HK-2 (cell line): Measurements from ENCODE around the gene POLA2.

ENCODE experiments used
- DNase-seq: peaks from one replicate; pipeline ENCODE4 v3.0.0-alpha.2; 2018; ENCODE audit not compliant: unreplicated experiment

The POLA2 gene

DNA sequence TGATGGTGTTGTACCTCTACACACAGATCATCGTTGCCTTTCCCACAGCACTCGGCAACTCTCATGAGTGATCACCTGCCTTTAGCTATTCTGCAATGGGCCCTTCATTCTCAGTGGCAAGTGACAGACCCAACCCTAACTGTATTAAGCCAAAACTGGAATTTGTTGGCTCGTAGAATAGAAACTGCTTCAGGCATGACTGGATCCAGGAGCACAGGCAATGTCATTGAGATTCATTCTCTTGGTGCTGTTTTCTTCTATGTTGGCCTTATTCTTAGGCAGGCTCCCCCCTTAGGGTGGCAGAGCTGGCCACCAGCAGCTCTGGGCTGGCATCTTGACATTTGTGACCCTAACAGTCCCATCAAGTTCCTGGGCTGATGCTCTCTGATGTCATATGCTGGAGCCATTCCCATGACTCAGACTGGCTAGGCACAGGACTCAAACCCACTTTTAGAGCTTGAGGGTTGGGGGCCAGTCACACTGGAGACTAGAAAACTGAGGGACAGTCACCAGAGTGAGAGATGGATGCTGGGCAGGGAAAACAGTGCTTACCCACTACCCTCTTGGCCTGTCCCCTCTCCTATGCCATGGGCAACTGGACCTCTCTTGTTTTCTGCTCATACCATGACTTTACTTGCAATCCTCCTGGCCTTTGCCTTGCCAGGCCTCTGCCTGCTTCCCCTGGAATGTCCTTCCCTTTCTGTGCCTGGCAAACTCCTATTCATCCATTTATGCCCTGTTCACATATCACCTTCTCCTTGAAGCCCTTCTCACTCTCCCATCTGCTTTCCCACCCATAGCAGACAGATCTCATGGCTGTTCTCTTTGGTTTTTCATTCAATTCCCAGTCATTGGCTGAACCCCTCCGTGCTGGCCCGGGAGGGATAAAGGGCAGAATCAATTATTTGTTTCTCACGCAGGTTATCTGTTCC lies 45.8 kb downstream of the POLA2 start:
- DNase-seq: no peak

DNA sequence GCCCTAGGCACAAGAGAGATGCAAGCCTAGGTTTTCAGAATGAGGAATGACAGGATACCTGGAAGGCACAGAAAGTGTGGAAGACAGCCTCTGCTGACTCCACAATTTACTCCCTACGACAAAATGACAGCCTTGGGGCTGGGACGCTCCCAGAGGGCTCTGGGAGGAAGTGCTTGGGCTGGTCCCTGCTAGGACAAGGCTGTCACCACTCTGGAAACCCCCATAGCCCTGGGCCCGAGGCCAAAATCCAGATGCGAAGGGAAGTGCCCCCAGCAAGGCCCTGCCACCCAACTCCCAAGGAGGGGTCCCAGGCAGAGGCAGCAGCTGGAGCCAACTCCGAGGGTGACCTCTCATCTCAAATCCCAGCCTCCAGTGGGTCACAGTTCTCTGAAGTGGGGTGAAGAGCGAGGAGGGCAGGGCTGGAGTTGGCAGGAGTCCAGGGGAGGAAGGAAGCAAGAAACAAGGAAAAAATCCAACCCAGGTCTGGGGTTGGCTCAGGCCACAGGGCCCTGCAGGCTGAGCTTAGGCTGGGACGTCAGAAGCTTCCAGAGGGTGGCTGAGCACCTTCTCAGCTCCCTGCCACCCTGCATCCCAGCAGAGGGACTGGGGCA lies 46.6 kb downstream of the POLA2 start:
- no peak for DNase-seq

DNA sequence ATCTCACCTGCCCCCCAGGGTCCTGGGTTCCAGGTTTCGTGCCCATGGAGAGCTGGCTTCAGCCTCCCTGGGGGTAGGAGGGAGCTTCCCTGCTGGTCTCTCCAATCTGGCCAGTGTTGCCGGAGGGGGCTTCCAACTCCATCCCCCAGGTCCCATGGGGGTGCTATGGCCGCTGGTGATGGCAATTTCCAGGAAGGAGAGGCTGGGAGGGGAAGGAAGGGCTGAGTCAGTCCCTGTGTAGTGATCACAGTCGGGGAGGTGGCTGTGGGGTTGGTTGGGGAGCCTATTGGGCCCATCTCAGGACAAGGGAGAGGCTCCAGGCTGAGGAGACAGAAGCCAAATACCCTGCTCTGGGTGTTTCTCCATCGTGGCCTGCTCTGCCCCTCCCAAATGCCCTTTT lies 47.2 kb downstream of the POLA2 start:
- no peak for DNase-seq

DNA sequence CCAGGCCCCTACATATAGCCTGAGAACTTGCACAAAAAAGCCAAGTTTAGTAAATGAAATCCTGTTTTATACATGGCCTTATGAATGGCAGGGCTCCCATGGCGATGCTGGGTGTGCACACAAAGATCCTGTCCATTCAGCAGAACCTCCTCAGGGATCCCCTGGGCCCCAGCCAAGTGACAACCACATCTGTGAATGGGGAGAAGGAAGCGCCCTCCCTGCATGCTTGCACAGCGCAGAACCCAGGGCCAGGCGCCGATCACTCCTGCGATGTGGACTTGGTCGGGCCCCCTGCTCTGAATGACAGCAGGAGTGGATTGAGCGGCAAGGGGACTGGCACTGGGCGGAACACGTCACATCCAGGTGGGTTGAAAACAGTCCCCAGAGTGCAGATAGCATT lies 48.5 kb downstream of the POLA2 start:
- no peak for DNase-seq

DNA sequence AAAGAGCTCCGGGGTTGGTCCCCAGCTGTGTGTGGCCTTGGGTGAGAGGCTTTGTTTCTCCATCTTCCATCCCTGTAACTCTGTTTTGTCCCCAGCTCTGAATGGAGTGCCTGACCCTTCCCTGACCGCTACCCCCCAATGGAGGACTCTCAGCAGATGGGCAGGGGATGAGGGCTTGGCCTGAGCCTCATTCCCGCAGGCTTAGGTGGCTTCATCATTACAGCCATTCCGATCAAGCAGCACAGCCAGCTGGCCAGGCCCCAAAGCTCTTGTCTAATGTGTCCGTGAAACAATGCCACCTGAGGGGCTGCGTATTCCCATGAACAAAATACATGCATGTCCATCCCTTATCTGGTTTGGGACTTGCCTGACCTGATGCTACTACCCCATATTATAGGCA lies 49.0 kb downstream of the POLA2 start:
- DNase-seq: no peak

DNA sequence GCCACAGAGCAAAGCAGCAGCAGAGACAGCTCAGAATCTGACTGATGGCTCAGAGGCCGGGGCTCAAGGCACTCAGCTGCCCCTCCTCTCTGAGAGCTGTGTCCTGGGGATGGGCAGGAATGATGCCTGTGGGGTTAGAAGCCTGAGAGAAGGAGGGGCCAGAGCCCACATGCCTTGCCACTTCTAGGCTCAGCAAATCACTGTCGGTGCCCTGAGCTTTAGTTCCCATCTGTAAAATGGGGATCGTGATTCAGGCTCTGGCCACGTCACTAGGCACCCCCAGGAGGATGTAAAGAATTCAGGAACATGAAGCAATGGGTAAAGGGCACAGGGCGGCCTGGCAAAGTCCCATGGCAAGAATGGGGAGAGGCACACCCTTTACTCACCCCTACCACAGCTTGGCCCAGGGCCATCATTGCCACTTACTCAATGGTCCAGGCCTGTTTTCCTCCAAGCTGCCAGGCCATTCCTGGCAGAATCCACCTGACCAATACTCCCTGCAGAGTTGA lies 49.5 kb downstream of the POLA2 start:
- no peak for DNase-seq

DNA sequence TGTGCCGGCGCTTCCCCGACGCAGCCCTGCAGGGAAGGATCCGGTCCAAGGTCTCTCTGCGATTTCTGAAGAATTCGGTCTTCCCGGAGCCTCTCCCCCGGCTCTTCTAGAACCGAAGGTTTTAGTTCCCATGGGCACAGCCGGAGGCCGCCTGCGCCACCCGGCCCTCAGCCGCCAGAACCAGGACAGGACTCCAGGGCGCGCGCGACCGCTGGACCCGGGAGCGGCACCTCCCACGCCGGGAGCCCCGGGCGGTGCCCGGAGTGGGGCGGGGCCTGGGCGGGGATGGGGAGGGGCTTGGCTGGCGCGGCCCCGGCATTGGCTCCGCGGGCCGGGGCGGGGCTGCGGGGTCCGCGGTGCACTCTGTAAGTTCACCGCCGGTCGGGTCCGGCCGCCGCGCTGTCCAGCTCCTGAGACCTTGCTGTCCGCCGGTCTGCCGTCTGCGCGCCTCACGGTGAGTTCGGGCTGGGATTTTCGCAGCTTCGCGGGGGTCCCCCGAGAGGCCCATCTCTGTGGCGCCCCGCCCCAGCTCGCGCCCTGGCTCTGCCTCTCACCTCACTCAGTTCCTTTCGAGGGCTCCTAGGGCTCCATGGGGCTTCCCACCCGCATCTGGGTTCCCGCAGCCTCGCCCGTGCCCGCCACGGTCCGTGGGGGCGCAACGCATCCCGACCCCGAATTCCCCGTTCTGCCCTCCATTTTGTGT lies 52.9 kb downstream of the POLA2 start, which contains the start of gene CDC42EP2:
TSS of gene CDC42EP2 (plus strand) at position 366 of the 703 bp plus-strand sequence. CDS start 6,033 bp downstream, outside the sequence.
- peak; percentile 80 for DNase-seq

DNA sequence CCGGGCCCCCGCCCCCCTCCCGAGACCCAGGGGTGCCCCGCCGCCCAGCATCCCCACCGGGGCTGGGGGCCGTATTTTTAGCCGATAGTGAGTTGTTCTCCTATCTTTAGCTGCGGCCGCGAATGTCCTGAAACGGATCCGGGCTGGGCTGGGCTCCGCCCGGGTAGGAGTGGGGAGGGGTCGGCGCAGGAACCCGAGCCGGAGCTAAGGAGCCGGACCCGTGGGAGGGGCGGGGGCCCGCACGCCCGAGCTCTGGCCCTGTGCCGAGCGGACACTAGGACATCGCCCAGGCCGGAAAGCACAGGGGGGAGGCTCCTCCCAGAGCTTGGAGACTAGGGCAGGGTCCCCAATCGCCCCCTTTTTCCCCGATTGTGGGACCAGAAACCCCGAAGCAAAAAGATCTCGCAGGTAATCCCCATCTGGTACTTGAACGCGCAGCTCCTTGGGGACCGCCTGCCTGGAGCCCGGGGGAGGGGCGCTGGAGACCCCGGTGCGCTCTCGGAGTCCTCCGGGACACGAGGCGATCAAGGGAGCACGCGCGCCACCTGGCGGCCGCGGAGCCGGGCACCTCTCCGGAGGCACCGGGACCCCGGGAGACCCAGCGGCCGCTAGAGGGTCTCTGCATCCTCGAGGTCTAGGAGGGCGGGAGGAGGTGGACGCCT lies 53.6 kb downstream of the POLA2 start:
- peak; percentile 78 for DNase-seq

DNA sequence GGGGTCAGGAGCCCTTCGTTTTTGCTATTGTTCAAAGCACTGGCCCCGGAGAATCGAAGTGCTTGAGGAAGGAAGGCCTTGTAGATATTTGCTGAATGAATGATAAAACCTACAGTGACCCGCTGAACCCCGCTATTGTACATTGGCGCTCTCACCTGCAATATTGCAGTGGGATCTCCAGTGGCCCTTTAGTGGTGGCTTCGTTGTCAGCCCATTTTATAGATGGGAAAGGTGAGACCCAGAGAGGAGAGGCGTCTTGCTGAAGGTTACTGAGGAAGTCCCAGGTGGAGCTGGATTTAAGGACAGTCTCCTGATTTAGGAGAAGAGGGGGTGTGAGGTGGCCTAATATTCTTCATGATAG lies 54.1 kb downstream of the POLA2 start:
- no peak for DNase-seq

DNA sequence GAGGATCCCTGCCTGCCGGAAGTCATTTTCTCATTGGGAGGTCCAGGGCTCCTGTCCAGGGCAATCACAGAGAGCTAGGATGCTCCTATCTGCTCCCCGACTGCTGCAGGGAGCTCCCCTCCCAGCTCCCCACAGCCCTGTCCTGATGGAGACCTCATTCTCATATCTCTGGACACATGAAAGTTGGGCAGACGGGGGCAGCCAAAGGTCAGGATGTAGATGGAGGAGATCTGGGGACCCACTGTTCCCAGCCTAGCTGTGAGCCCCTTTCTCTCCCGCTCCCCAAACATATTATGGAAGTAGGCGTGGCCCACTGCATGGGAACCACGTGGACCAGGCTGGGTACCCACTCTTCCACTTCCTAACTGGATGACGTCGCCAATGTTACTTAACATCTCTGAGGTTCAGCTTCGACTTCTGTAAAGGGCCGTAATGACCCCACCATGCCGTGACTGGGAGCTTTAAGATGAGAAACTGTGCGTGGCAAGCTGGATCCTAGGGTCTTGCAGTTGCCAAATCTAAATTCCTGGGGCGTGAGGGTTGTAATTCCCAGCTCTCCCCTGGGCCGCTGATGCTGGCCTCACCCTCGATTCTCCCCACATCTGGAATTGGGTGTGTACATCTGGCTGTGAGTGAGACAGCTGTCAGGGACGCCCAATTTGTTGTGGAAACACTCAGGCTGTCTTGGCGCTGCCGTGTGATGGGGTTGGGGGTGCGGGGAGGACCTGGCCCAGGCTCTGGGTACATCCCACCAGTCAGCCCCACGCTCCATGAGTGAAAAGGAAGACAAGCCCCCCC lies 54.7 kb downstream of the POLA2 start:
- no peak for DNase-seq

DNA sequence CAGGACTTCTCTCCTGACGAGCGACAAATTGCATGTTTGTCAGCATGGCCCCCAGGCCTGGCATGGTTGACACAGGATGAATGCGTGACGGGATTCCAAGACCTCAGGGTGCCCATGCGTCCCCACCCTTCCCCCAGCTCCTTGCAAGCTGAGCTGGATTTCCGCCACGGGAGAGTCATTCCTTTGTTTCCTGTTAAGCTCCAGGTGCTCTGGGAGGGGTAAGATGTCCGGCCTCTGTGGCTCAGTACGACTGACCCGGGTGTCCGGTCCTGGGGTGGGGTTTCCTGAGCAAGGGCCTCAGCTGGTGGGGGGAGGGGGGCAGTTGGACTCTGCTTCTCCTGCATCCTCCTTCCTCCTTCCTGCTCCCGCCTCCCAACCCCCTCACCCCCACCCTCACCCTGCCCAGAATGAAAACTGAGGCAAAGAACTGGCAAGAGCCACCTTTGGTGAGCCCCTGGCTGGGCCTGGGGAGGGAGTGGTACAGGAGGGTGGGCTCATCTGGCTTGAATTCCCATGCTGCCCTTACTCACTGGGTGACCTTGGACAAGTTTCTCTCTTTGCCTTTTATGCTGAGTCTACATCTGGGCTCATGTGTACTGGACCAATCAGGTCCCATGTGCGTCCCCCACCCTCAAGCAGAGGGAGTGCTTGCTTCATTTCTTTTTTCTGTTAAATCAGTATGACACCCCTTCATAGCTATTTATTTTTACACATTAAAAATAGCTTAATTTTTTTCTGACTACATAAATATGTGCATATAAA lies 55.4 kb downstream of the POLA2 start:
- peak; percentile 58 for DNase-seq

DNA sequence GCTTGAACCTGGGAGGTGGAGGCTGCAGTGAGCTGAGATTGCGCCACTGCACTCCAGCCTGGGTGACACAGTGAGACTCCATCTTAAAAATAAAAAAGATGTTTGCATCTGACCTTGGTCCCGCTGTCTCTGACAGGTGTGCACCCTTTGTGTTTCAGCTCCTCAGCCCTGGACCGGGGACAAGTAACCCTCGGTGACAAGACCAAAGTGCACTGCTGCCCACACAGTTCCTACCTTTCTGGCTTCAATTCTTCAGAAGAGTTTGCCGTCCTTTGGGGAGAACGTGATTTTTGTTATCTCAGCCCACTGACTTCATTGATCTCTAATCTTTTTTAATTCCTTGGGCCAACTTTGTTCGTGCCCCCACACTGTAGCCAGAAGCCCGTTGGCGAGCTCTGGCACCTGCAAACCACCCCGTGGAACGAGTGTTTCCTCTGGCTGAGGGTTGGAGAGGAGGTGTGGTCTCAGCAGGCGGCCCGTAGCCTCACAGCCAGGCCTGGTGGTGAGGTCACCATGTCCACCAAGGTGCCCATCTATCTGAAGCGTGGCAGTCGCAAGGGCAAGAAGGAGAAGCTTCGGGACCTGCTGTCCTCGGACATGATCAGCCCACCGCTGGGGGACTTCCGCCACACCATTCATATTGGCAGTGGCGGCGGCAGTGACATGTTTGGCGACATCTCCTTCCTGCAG lies 58.8 kb downstream of the POLA2 start:
- DNase-seq: no peak

DNA sequence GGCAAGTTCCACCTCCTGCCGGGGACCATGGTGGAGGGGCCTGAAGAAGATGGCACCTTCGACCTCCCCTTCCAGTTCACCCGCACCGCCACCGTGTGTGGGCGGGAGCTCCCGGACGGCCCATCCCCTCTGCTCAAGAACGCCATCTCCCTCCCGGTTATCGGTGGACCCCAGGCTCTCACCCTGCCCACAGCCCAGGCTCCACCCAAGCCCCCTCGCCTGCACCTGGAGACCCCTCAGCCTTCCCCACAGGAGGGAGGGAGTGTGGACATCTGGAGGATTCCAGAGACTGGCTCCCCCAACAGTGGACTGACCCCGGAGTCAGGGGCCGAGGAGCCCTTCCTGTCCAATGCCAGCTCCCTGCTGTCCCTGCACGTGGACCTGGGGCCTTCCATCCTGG lies 59.3 kb downstream of the POLA2 start:
- no peak for DNase-seq

DNA sequence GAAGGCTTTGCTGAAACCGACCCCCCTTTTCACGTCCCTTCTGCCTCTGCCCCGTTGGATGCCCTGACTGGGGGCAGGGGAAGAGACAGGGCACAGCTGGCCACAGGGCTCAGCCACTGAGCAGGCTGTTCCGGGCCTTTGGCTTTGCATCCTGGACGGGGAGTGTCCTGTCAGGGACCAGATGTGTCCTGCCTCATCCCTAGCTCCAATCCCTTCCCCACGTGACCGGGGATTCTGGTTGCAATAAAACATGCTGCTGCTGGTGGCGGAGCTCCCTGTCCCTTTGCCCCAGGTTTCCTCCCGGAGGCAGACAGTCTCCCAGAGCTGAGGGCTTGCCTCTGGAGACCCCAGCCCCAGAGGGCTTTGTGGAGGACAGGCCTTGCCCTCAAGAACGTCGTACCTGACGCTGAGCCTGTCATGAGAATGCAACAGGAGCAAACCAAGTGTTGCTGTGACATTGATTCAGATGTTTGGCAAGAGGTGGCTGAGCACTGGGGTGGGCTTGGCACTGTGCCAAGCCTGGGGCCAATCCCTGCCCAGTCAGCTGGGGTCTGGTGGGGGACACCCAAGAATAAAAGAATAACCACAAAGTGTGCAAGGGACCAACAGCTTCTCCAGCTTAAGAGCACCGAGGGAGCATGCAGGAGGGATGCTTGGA lies 60.2 kb downstream of the POLA2 start:
- no peak for DNase-seq

DNA sequence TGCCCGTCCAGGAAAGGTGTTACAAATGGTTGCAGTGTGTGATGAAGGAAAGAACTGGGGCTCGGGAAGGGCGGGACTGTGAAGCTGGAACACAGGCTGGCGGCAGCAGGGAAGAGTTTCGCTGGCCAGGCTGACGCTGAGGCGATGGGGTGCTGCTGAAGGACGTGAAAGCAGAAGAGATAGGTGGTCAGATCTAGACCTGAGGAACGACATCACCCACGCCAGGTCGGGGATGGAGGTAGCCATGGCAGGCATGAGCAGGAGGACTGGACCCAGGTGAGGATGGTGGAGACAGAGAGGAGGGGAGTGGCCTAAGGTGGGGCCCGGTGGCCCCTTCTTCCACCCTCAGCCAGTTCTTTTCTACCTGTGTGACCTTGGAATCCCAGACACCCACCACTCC lies 62.1 kb downstream of the POLA2 start:
- DNase-seq: no peak

DNA sequence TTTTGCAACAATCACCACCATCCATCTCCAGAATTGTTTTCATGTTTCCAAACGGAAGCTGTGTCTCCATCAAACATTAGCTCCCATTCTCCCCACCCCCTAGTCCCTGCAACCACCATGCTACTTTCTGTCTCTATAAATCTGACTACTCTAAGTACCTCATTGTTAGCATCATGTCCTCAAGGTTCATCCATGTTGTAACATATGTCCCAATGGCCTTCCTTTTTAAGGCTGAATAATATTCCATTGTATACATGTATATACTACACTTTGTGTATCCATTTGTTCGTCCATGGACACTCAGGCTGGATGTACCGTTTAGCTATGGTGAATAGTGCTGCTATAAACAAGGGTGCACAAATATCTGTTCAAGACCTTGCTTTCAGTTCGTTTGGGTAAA lies 63.7 kb downstream of the POLA2 start:
- DNase-seq: no peak

DNA sequence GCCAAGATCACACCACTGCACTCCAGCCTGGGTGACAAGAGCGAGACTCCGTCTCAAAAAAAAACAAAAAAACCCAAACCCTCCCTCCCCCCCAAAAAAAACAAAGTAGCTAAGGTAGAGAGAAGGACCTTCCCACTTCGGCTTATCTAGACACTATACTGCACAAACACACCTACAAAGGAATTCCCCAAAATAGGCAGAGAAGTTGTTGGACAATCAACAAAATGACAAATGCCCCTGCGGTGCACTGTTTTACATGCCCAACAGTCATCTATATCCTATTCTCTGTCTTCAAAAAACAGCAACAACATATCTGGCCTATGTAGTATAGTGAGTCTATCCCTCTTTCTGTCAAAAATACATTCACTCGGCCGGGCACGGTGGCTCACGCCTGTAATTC lies 65.3 kb downstream of the POLA2 start:
- DNase-seq: no peak

DNA sequence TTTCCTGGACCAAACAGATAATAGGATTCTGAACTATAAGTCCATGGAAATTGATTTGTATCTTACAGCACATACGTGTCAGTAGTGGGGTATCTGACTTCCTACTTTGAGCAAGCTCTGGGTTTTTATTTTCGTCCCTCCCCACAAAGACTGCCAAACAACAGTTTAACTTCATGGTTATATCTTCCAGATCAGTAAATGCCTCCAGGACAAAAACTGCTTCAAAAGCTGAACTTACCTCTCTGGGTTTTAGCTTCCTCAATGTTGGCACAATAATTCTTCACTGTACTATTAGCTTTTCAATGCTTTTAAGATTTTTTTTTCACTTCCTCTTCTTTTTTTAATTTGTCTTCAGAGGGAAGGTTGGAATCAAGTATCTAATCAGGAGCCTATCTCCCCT lies 67.7 kb downstream of the POLA2 start:
- DNase-seq: no peak

DNA sequence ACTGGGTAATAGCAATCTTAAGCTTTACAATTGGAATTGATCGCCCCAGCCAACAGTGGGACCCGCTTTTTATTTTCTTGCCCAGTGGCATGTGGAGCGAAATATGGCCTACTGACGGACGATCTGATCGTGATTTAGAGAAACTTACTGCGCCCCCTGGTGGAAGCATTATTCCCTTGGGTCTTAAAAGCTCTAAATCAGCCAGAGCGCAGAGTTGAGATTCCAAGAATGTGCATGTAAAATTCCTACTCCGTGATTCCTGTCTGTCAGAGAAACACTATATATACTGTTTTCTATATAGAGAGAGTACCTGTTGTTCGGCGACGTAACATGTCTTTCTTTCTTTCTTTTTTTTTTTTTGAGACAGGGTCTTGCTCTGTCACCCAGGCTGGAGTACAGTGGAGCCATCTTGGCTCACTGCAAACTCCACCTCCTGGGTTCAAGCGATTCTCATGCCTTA lies 68.2 kb downstream of the POLA2 start:
- DNase-seq: peak; percentile 76
